Keratinocyte (primary cell): Measurements from ENCODE around the gene ZNF316. TPM values are rescaled to one million over a fixed set of nuclear protein-coding genes. Genes with fewer than 3 reads are reported as not detected.
A peak's percentile ranks its signal among the peaks of the same experiment; 100 is the strongest.

Experiments used
- DNase-seq: peaks from one replicate; pipeline ENCODE4 v3.0.0-alpha.2; 2011; ENCODE audit warnings: low read depth, missing footprints, low spot score
- FAIRE-seq: peaks from 2 replicates; lab custom pipeline; 2011; peaks lifted over from hg19 to GRCh38; lab: Jason Lieb, UNC
- H2AFZ ChIP-seq: 2 replicates; pipeline ENCODE4 v1.6.0; 2012; ENCODE audit warnings: low read length, control low read depth, inconsistent platforms; ENCODE audit not compliant: control insufficient read depth
- H3K27ac ChIP-seq: 2 replicates; pipeline ENCODE4 v1.5.1; 2011; ENCODE audit warnings: low read length; ENCODE audit not compliant: control insufficient read depth, insufficient read depth
- H3K27me3 ChIP-seq: 3 replicates; pipeline ENCODE4 v1.6.0; 2011; ENCODE audit warnings: low read length; ENCODE audit not compliant: control insufficient read depth, insufficient read depth; ENCODE audit errors: extremely low read depth
- H3K36me3 ChIP-seq, 2 experiments: 2 replicates in 1 of 2; 3 replicates in 1 of 2; pipeline ENCODE4 v1.5.1; 2011; ENCODE audit warnings: low read length in 2 of 2, mild to moderate bottlenecking in 1 of 2; ENCODE audit not compliant: control insufficient read depth in 2 of 2, insufficient read depth in 2 of 2; ENCODE audit errors: extremely low read depth in 1 of 2
- H3K4me1 ChIP-seq: 3 replicates; pipeline ENCODE4 v1.5.1; 2011; ENCODE audit warnings: low read length; ENCODE audit not compliant: control insufficient read depth, insufficient read depth; ENCODE audit errors: extremely low read depth
- H3K4me2 ChIP-seq: 3 replicates; pipeline ENCODE4 v1.6.0; 2011; ENCODE audit warnings: low read depth, low read length; ENCODE audit not compliant: control insufficient read depth, insufficient read depth; ENCODE audit errors: extremely low read depth
- H3K4me3 ChIP-seq, 3 experiments: fragments of 200-600 bp in 1 of 3; sonication (generic) in 1 of 3; 2 replicates in 2 of 3; 3 replicates in 1 of 3; pipeline ENCODE4 v1.5.1; 2011 to 2016; ENCODE audit warnings: low read length in 3 of 3, mild to moderate bottlenecking in 3 of 3, control low read depth in 2 of 3, inconsistent platforms in 1 of 3, low read depth in 1 of 3, mixed read lengths in 1 of 3, mixed run types in 1 of 3, moderate library complexity in 1 of 3; ENCODE audit not compliant: control insufficient read depth in 2 of 3, insufficient read depth in 2 of 3; ENCODE audit errors: extremely low read depth in 1 of 3
- H3K79me2 ChIP-seq: 2 replicates; pipeline ENCODE4 v1.6.0; 2012; ENCODE audit warnings: low read length; ENCODE audit not compliant: control insufficient read depth, insufficient read depth
- H3K9ac ChIP-seq: 3 replicates; pipeline ENCODE4 v1.6.0; 2011; ENCODE audit warnings: low read length; ENCODE audit not compliant: control insufficient read depth, insufficient read depth; ENCODE audit errors: extremely low read depth
- H3K9me1 ChIP-seq: 3 replicates; pipeline ENCODE4 v1.6.0; 2011; ENCODE audit warnings: low read length; ENCODE audit not compliant: control insufficient read depth, insufficient read depth; ENCODE audit errors: extremely low read depth
- H3K9me3 ChIP-seq: 2 replicates; pipeline ENCODE4 v1.5.1; 2012; ENCODE audit warnings: low read depth, low read length; ENCODE audit not compliant: control insufficient read depth
- H4K20me1 ChIP-seq: 3 replicates; pipeline ENCODE4 v1.6.0; 2011; ENCODE audit warnings: low read length; ENCODE audit not compliant: control insufficient read depth, insufficient read depth; ENCODE audit errors: extremely low read depth
- CTCF ChIP-seq, 3 experiments: IDR thresholded peaks in 1 of 3; conservative IDR thresholded peaks in 1 of 3; optimal IDR thresholded peaks in 1 of 3; 2 replicates in 2 of 3; 3 replicates in 1 of 3; pipeline versions ENCODE3 to v1.5.1; 2011; ENCODE audit warnings: low read length in 3 of 3, mild to moderate bottlenecking in 3 of 3, moderate library complexity in 2 of 3, control low read depth in 1 of 3, inconsistent platforms in 1 of 3; ENCODE audit not compliant: insufficient read depth in 2 of 3; ENCODE audit errors: extremely low read depth in 1 of 3
- EZH2 ChIP-seq: IDR thresholded peaks from one replicate; pipeline ENCODE4 v1.6.1; 2012; ENCODE audit warnings: inconsistent platforms, mild to moderate bottlenecking, low read length, moderate library complexity
- dilution Hi-C: fragments of 300-500 bp; cut with MboI; formaldehyde crosslinking; loops from one replicate; pipeline ENCODE4 v1.7.0; 2020; ENCODE audit warnings: low sequenced_read_pairs; ENCODE audit not compliant: extremely low pct_ligation_motif_present
- polyA plus RNA-seq, 5 experiments: library from polyadenylated mRNA; depleted of rRNA in 3 of 5; stranded (reverse) in 3 of 5; stranded (forward) in 1 of 5; unstranded in 1 of 5; fragments of >200 nt; gene quantifications; 1 replicate in 1 of 5; 2 replicates in 3 of 5; 3 replicates in 1 of 5; pipeline versions ENCODE4 v1.2.1 to v1.2.3, GENCODE V29; 2011 to 2012; ENCODE audit warnings: missing spikeins in 2 of 5, low read depth in 1 of 5, low replicate concordance in 1 of 5

ZNF316 gene
- polyA plus RNA-seq, 1 donor (not counting 4 experiments of a cell fraction or from before 2014, with no cell fraction given): 5.1 TPM

- DNase-seq (no peak), FAIRE-seq (no peak)
- peak in 1 of 3 experiments; percentile 7 for TF ChIP-seq CTCF (optimal IDR thresholded peaks at IDR 0.05 in 1 of 3, IDR thresholded peaks at IDR 0.05 in 1 of 3, conservative IDR thresholded peaks at IDR 0.05 in 1 of 3; ENCODE audit: extremely low read depth in 1 of 3, insufficient read depth in 2 of 3, low read length in 3 of 3)
- TF ChIP-seq EZH2: no peak
- H3K9me3 ChIP-seq: no peaks in the 10 kb centered on the region
- H3K9me1 ChIP-seq: no peaks in the 10 kb centered on the region
- dilution Hi-C loops: no loop called here
- no peak overlapping the region for H3K27ac ChIP-seq
- peaks cover 6% of the 10 kb centered on the region for H3K4me1 ChIP-seq
- peak overlapping the region; percentile 62 to 85 (median 65) for H3K4me3 ChIP-seq
- H3K79me2 ChIP-seq: peaks cover 27% of the 10 kb centered on the region
- H3K27me3 ChIP-seq: no peaks in the 10 kb centered on the region
- H4K20me1 ChIP-seq: no peaks in the 10 kb centered on the region
- H3K36me3 ChIP-seq: peaks cover 8 to 15% of the 10 kb centered on the region in 2 experiments
- peak overlapping the region; percentile 52 for H3K9ac ChIP-seq
- no peak overlapping the region for H2AFZ ChIP-seq
- peak overlapping the region; percentile 76 for H3K4me2 ChIP-seq
These were observed 569 bp downstream of the ZNF316 start for GRCh38 chr7:6637544-6638229.

GRCh38 chr7:6639032-6639431 is 1.9 kb downstream of the ZNF316 start:
- H3K27ac ChIP-seq: no peak overlapping the region
- peaks cover 27% of the 10 kb centered on the region for H3K79me2 ChIP-seq
- no peaks in the 10 kb centered on the region for H3K9me3 ChIP-seq
- no peak overlapping the region for H3K4me3 ChIP-seq
- DNase-seq (no peak), FAIRE-seq (no peak)
- no peaks in the 10 kb centered on the region for H3K27me3 ChIP-seq
- H4K20me1 ChIP-seq: no peaks in the 10 kb centered on the region
- no peaks in the 10 kb centered on the region for H3K9me1 ChIP-seq
- H3K36me3 ChIP-seq: peaks cover 13 to 22% of the 10 kb centered on the region in 2 experiments
- peak overlapping the region; percentile 76 for H3K4me2 ChIP-seq
- no peak overlapping the region for H2AFZ ChIP-seq
- peaks cover 6% of the 10 kb centered on the region for H3K4me1 ChIP-seq
- dilution Hi-C loops: no loop called here
- no peak overlapping the region for H3K9ac ChIP-seq
- TF ChIP-seq EZH2 (no peak), CTCF (optimal IDR thresholded peaks at IDR 0.05 in 1 of 3, IDR thresholded peaks at IDR 0.05 in 1 of 3, conservative IDR thresholded peaks at IDR 0.05 in 1 of 3; ENCODE audit: extremely low read depth in 1 of 3, insufficient read depth in 2 of 3, low read length in 3 of 3) (no peak)
